HK-2 (cell line): ENCODE data around the gene CPED1.
A peak's percentile ranks its signal among the peaks of the same experiment; 100 is the strongest.
"Not testable (repeated sequence)": the region's sequence is repeated elsewhere in the genome, so short reads cannot be mapped to it uniquely, and the experiment has no call there.

Experiments used
- DNase-seq: peaks from one replicate; pipeline ENCODE4 v3.0.0-alpha.2; 2018; ENCODE audit not compliant: unreplicated experiment

The CPED1 gene

GRCh38 chr7:121071132-121071531 lies 82.6 kb downstream of the CPED1 start:
- no peak for DNase-seq

GRCh38 chr7:121071662-121072061 lies 83.2 kb downstream of the CPED1 start:
- no peak for DNase-seq

DNA sequence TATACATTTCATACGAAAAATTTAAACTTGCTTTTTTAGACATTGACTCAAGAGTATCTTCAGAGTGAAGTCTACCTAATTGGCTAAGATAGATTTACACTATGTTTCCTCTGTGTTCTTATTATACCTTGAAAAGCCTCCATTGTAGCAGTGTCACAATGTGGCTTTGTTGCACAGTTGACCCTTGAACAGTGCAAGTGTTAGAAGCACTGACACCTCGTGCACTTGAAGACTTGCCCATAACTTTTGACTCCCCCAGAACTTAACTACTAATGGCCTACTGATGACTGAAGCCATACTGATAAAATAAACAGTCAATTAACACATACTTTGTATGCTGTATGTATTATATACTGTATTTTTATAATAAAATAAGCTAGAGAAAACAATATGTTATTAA lies 84.3 kb downstream of the CPED1 start:
- no peak for DNase-seq

DNA sequence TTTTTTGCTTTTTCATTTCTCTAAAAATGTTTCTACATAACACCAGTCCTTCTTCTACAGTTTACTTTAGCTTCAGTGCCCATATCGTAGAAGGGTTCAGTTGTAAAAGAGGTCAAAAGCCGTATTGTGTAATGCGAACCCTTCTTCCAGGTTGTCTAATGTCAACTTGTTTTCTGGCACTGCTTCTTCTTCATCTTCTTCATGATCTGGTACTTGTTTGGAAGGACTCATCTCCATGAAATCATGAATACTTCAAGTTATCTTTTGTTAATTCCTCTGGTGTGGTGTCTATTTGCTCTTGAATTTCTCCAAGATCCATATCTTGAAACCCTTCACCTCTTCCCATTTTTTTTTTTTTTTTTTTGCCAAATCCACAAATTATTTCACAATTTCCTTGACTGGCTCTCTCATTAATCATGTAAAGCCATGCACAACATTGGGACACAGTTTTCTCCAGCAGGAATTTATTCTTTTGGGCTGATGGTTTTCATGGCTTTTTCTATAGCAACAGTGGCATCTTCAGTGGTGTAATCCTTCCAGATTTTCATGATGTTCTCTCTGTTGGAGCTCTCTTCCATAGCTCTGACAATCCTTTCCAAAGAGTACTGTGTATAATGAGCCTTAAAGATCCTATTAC lies 85.1 kb downstream of the CPED1 start:
- no peak for DNase-seq

DNA sequence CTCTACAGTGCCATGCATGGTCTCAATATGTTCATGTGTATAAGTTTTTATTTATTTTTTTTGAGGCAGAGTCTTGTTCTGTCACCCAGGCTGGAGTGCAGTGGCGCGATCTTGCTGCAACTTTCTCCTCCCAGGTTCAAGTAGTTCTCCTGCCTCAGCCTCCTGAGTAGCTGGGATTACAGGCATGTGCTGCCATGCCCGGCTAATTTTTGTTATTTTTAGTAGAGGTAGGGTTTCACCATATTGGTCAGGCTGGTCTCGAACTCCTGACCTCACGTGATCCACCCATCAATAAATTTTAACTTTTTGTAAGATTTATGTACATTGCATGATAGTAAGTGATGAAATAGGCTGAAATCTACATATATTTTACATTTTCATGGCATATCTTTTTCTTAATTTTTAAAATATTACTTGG lies 86.9 kb downstream of the CPED1 start:
- DNase-seq, result not testable (repeated sequence)

DNA sequence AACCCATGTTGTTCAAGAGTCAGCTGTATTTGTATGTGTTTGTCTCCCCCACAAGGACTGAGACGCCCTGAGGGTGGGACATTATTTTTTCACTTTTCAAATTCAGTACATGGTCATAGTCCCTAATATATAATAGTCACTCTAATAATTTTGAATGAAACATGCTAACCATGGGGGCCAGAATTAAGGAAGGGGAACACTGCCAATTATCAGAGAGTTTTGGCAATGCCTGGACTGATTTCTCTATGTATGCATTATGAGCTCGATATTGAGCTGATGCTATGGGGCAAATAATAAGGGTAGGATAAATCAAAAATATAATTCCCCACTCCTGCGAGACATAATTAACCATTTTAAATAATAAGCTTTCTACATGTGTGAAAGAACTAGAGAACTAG lies 87.4 kb downstream of the CPED1 start:
- DNase-seq, result no peak

DNA sequence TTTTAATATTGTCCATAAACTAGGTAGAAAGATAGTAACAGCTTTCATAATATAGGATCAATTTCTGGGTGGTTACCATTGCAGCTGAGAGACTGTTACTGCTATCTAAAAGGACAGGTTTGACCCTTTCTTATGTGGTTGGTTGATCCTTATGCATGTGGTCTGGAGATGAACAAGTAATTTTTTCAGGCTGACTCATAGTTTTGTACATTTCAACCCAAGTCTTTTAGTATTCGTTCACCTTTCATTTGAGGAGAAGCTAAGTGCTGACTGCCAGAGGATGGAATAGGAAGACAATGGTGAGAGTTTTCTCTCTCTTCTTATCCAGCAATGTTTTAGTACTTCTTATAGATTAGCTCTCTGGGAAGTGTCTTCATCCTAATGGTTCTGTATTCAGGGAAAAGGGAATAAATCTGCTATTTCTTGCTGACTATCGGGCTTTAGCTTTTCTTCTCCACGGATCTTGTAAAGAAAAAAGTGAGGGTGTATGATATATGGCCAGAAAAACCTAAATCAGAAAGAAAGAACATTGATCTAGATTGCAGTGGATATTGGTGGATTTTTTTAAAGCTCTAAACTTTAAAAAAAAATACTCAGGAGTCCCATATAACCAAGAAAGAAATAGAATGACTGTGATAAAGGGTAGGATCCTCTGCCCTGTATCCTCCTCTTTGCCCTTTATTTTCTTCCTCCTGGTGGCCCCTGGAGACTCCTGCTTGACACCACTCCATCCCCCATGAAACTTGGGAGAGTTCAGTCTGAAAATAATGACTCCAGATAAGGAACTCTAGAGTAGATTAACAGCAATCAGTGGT lies 88.0 kb downstream of the CPED1 start:
- DNase-seq, result no peak

DNA sequence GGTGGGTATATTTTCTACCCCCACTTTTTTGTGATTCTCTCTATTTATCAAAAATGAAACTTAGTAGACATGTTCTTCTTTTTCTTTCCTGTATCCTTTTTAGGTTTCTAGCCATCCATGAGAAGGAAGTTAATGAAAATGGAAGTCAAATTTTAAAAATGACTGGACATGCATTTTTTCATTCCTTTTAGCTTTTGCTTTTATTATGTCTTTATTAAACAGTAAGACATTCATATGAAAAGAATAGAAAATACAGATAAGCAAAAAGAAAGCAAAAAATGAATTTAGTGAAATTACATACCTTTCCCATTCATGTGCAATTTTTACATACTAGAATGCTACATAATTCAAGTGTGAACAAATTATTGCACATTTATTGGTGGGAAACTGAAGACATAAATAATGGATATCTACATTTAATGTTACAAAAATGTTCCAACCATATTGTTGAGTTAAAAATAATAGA lies 88.7 kb downstream of the CPED1 start:
- no peak for DNase-seq

GRCh38 chr7:121078701-121079227 lies 90.3 kb downstream of the CPED1 start:
- DNase-seq, result no peak

DNA sequence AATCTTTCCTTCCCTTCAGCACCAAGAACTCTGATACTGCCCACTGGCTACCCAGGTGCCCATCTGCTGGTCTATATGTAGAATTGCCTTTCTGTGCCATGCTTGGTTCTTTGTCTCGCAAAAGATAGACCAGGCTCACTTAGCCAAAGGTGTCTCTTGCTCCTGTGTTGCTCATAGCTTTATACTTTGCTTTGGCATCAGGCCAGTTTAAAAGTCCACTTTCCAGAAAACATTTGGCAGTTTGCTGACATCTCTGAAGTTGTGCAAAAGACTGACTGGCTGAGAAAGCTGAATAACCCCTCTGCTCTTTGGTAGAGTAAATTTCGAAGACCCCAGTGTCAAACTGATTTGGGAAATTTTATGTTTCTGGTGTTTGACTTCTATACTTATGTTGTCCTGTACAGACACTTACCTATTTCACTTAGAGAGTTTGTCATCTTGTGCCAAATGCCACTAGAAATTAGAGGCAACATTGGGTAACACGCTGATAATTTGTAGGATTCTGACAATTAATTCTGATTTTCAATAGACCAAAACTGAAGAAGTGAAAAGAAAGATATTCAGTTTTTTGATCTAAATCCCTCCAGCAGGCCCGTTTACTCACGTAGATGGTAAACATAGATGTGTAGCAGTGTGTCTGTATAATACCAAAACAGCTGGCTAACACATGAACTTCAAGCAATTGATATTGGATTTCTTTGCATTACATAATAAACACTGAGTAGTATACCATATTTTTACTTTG lies 91.1 kb downstream of the CPED1 start:
- no peak for DNase-seq

DNA sequence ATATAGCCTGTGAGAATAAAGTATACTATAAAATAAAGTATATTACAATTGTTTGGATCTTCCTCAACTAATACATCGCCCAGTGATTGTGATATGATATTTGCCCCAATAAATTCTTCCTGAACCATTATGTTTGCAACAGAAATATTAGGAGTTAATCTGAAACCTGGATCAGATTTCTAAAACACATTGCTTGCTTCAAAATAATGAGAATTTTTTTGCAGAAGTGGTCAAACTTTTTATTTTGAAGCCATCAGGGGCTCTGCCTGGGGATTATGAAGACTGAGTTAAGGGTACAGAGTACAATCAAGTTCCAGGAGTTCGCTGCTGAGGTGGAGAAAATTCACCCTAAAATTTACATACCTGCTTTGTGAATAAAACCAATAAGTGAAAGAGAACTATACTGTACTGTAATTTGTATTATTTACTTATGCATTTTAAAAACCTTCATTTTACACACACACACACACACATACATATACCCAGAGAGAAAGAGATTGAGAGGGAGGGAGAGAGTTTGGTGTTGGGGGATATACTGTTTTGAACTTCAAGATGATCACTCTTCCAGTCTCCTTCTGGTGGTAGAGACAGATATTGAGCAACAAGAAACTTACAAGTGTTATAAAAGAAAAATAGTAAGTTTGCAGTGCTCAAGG lies 91.9 kb downstream of the CPED1 start:
- no peak for DNase-seq

- no peak for DNase-seq
Observed at GRCh38 chr7:121080913-121081326, 92.4 kb downstream of the CPED1 start.

DNA sequence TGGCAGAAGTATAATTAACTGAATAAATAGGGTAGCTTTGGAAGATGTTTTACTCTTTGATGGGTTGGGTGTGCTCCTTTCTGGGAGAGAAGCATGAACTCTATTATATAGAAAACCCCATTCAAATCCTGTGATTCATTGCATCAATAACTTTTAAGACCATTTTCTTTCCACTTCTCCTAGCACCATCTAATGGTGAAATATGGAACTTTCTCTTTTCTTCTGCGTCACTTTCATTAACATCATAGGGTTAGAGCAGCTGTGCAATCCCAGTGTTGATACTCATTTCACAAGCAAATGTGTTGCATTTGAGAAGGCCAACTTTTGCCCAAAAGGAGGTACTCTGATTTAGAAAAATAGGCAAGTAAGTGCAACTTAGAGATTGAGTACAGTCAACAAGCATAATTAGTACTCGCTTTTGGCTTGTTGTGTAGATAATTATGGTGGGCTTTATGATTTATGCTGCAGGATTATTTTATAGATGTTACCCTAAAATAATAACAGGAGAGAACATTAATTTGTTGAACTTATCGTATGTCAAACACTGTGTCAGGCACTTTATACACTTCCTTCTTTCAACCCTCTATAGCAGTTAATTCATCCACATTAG lies 92.9 kb downstream of the CPED1 start:
- no peak for DNase-seq

GRCh38 chr7:121082400-121083101 lies 94.0 kb downstream of the CPED1 start:
- no peak for DNase-seq

DNA sequence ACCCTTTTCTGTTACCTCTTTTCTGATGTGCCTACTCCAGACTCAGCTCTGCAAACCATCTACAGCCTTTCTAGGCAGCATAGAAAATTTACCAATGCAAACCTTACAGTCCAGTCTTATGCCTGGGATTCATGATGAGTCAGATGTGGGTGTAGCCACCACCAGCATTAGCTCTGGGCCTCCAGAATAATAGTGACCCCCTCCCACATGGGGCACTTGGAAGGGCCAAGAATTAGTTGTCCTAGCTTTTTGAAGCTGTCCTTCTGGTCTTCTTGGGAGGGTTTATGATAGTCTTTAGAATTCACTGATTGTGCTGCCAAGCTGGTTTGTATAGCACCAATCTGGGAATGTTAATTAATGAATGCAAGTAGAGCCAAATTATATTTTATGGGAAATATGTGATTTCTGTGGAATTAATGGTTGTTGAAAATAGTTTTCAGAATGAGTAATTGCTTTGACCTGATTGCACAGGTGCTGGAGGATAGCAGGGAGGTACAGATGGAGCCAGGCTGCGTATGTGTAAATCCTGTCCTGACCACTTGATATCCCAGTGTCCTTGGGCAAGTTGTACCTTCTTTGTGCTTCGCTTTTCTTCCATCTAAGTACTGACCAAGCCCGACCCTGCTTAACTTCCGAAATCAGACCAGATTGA lies 94.8 kb downstream of the CPED1 start:
- no peak for DNase-seq

DNA sequence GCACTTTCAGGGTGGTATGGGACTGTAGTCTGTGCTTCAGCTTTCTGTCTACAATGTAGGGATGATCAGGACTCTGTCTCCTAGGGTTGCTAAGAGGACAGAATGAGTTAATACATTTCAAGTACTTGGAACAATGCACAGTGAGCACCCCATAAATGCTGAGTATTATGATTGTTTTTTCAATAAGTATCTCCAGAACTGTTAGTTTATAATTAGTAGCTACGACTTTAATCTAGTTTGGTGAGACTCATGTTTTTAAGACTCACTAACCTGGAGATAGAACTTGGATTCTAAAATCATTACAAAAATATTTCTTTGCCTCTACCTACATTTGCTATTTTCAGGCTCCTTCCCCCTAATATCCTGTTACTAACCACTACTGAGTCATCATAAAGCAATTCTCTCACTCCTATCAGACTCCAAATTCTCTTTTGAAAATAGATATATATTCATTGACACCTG lies 95.3 kb downstream of the CPED1 start:
- no peak for DNase-seq

GRCh38 chr7:121084256-121084655 lies 95.7 kb downstream of the CPED1 start:
- DNase-seq, result no peak

GRCh38 chr7:121084748-121085336 lies 96.3 kb downstream of the CPED1 start:
- peak; percentile 61 for DNase-seq

GRCh38 chr7:121085922-121086321 lies 97.4 kb downstream of the CPED1 start:
- no peak for DNase-seq

GRCh38 chr7:121088870-121089269 lies 100.4 kb downstream of the CPED1 start:
- DNase-seq, result no peak
